ENCODE data around the gene MAP3K12. TPM values are rescaled to one million over a fixed set of nuclear protein-coding genes. Genes with fewer than 3 reads are reported as not detected.
"Not testable (repeated sequence)": the region's sequence is repeated elsewhere in the genome, so short reads cannot be mapped to it uniquely, and the experiment has no call there.

Gene MAP3K12
- total and polyA plus RNA-seq, 2 of the 13 experiments (the other 11 are each of a cell fraction or from before 2014, with no cell fraction given): 0.20 to 1.1 TPM

DNA sequence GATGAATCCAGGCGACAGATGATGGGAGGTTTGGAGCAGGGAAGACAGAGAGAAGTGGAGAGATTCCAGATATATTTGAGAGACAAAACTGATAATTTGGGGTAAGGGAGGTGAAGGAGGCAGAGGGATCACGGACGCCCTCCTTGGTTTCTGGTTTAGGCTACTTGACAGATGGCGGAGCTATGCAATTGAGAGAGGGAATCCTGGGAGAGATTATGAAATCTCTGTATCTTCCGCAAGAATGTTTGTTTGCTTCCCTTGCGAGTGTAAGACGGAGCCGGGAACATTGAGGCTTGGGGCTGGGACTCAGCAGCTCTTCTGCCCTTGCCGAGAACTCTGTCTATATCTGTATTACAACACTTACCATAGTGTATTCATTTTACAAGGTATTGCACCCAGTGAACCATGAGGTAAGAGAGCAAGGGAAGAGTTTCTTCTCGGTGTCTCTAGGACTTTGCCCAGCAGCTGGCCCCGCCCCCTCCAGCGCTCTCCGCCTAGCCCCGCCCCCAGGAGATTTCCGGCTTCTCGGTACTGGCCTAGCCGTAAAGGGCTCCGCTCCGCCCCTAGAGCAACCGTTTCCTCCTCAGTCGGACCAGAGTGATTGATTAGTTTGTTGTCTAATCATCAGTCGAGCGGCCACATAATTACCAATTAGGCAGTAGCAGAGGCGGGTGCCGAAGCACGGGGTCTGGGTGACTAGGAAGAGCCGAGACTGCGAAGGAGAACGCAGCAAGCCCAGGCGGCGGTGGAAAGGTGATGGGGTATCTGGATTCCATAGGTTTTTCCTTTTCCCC lies 58.0 kb downstream of the MAP3K12 start, which contains the start of gene PRR13 (continued):
- TF ChIP-seq ZNF572 (CRISPR knock-in tag; IDR thresholded peaks at IDR 0.05): no peak
- no peak for TF ChIP-seq HDAC2 (CRISPR knock-in tag; IDR thresholded peaks at IDR 0.05)
- 0 out of 2 replicates have a peak, but pooled peaks have one; percentile 17 for TF ChIP-seq ZMYM4 (CRISPR knock-in tag; IDR thresholded peaks at IDR 0.05)
- TF ChIP-seq PRMT3 (CRISPR knock-in tag; IDR thresholded peaks at IDR 0.05; ENCODE audit: borderline replicate concordance, low read depth): no peak
- TF ChIP-seq CREB1 (IDR thresholded peaks at IDR 0.05): peak; percentile 26; the same call in 1 of the 2 replicates
- TF ChIP-seq CREB1 (CRISPR knock-in tag; IDR thresholded peaks at IDR 0.05): peak; percentile 78
- TF ChIP-seq MED1 (CRISPR knock-in tag; IDR thresholded peaks at IDR 0.05): peak; percentile 42; the same call in 1 of the 2 replicates
- TF ChIP-seq ZSCAN30 (CRISPR knock-in tag; IDR thresholded peaks at IDR 0.05): no peak
- no peak for TF ChIP-seq MAFG (CRISPR knock-in tag; IDR thresholded peaks at IDR 0.05)
- no peak for TF ChIP-seq ZNF251 (CRISPR knock-in tag; IDR thresholded peaks at IDR 0.05)
- no peak for TF ChIP-seq PHB2 (IDR thresholded peaks at IDR 0.05; ENCODE audit: partially characterized antibody)
- TF ChIP-seq, protein P1, sequence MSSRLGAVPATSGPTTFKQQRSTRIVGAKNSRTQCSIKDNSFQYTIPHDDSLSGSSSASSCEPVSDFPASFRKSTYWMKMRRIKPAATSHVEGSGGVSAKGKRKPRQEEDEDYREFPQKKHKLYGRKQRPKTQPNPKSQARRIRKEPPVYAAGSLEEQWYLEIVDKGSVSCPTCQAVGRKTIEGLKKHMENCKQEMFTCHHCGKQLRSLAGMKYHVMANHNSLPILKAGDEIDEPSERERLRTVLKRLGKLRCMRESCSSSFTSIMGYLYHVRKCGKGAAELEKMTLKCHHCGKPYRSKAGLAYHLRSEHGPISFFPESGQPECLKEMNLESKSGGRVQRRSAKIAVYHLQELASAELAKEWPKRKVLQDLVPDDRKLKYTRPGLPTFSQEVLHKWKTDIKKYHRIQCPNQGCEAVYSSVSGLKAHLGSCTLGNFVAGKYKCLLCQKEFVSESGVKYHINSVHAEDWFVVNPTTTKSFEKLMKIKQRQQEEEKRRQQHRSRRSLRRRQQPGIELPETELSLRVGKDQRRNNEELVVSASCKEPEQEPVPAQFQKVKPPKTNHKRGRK (CRISPR knock-in tag; IDR thresholded peaks at IDR 0.05): no peak
- TF ChIP-seq KMT2B (CRISPR knock-in tag; IDR thresholded peaks at IDR 0.05): 0 out of 2 replicates have a peak, but pooled peaks have one; percentile 17
- TF ChIP-seq ZNF264 (CRISPR knock-in tag; IDR thresholded peaks at IDR 0.05): no peak
- TF ChIP-seq ZNF33A (CRISPR knock-in tag; IDR thresholded peaks at IDR 0.05; ENCODE audit: borderline replicate concordance): no peak

DNA sequence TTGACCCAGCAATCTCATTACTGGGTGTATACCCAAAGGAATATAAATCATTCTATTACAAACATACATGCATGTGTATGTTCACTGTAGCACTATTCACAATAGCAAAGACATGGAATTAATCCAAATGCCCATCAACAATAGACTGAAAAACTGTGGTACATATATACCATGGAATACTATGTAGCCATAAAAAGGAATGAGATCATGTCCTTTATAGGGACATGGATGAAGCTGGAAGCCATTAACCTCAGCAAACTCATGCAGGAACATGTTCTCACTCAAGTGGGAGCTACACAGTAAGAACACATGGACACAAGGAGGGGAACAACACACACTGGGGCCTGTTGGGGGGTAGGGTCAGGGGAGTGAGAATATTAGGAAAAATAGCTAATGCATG lies 59.7 kb downstream of the MAP3K12 start:
- peaks cover 15% of the 10 kb centered on the region for H3K79me2 ChIP-seq (ENCODE audit: insufficient read depth, low read length)
- H3K27ac ChIP-seq (ENCODE audit: extremely low read length, insufficient read depth, low read length); H3K9ac ChIP-seq (ENCODE audit: insufficient read depth, low read depth, low read length); CTCF ChIA-PET (ENCODE audit: low intra/inter-chr PET ratio, low total read pairs); H4K20me1 ChIP-seq (ENCODE audit: insufficient read depth, low read length); FAIRE-seq; intact Hi-C loops (cut with micrococcal nuclease; ENCODE audit: unreplicated experiment); ATAC-seq; BruUV-seq (replicated peaks); H3K9me3 ChIP-seq (ENCODE audit: low read length); H3K4me2 ChIP-seq (ENCODE audit: low read depth, low read length); in situ Hi-C loops (cut with HindIII; ENCODE audit: extremely low pct_ligation_motif_present, low pct_unique_long_range_greater_than_20kb); H3K27me3 ChIP-seq (ENCODE audit: control insufficient read depth in 1 of 2, insufficient read depth in 2 of 2, low read length in 2 of 2); H3K4me3 ChIP-seq (replicated peaks in 1 of 3; ENCODE audit: insufficient read depth in 1 of 3, low read depth in 2 of 3, low read length in 3 of 3); H2AFZ ChIP-seq (ENCODE audit: low read length); H3K36me3 ChIP-seq (replicated peaks in 1 of 2; ENCODE audit: control insufficient read depth in 1 of 2, insufficient read depth in 2 of 2, low read length in 2 of 2); DNase-seq (ENCODE audit: low spot score): not testable (repeated sequence)
- POLR2A ChIA-PET: interaction anchor here (2.3 to 3.1 kb wide), 2 partner anchors 12 to 118 kb away, joined by 16 to 23 read pairs; partner anchors contain the start of gene AAAS
- peaks cover 46% of the 10 kb centered on the region for H3K4me1 ChIP-seq (ENCODE audit: insufficient read depth, low read length)

Data from HepG2 (cell line).